Activated naive CD4-positive, alpha-beta T cell treated with anti-CD3 and anti-CD28 coated beads for 36 hours (primary cell): ENCODE data around the gene BRD4. TPM values are rescaled to one million over a fixed set of nuclear protein-coding genes. Genes with fewer than 3 reads are reported as not detected.

Experiments used
- CTCF ChIA-PET: fragments of 350-600 bp; sonication (Branson Sonifier 250); formaldehyde crosslinking; loops from one replicate; lab custom pipeline; 2021; ENCODE audit warnings: antibody characterized with exemption; lab: Charles Lee
- DNase-seq: peaks from one replicate; pipeline ENCODE4 v3.0.0-alpha.2; 2020
- H3K27ac Mint-ChIP-seq: one replicate; pipeline ENCODE4 v1.8.0; 2021; ENCODE audit warnings: mild to moderate bottlenecking, mixed read lengths
- H3K27me3 Mint-ChIP-seq: one replicate; pipeline ENCODE4 v1.8.0; 2021; ENCODE audit warnings: low read depth, mixed read lengths
- H3K36me3 Mint-ChIP-seq: one replicate; pipeline ENCODE4 v1.8.0; 2021; ENCODE audit warnings: low read depth, mixed read lengths
- H3K4me1 Mint-ChIP-seq: one replicate; pipeline ENCODE4 v1.8.0; 2021; ENCODE audit warnings: low read depth, mixed read lengths
- H3K4me3 Mint-ChIP-seq: one replicate; pipeline ENCODE4 v1.8.0; 2021; ENCODE audit warnings: mild to moderate bottlenecking, moderate library complexity, mixed read lengths
- H3K9me3 Mint-ChIP-seq: one replicate; pipeline ENCODE4 v1.8.0; 2021; ENCODE audit warnings: mixed read lengths
- intact Hi-C: fragments of 100-400 bp; cut with micrococcal nuclease; formaldehyde crosslinking; loops from one replicate; pipeline ENCODE4 v1.15.1; 2023
- total RNA-seq, 2 experiments: library from RNA; stranded (reverse); gene quantifications; one replicate each; pipeline ENCODE4 v1.2.3, GENCODE V29; 2021

The BRD4 gene
- total RNA-seq, 2 experiments from 2014 or later = 109 to 111 TPM

- Mint-ChIP-seq H3K4me1 (no peaks in the 10 kb centered on the region), H3K4me3 (no peak overlapping the region), H3K27ac (no peak overlapping the region), H3K27me3 (no peaks in the 10 kb centered on the region), H3K9me3 (no peaks in the 10 kb centered on the region), H3K36me3 (peaks cover 41% of the 10 kb centered on the region)
- CTCF ChIA-PET = interaction anchor here (0.5 to 0.7 kb wide), 2 partner anchors 50 to 140 kb away, joined by 3 read pairs; no protein-coding TSS in a partner anchor
- intact Hi-C loops = no loop called here
- DNase-seq = no peak
Measured at GRCh38 chr19:15248648-15249527, 83.5 kb downstream of the BRD4 start.

DNA sequence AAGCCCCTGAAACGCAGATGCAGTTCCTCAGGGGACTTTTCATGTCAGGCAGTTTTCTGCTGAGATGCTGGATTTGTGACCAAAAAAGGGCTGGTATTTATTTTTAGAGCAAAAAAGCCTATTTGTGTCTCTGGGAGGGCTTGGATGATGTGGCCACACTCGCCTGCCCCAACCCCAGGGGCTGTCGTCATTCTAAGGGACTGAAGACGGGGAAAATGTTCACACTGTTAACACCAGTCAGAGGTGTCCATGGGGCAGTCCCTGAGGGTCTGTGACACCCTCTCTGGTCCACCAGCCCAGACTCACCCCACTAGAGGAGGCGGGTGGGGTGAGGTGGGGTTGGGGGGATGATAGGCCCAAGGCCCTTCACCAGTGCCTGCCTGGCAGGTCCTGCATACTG lies 84.2 kb downstream of the BRD4 start:
- intact Hi-C loops = no loop called here
- Mint-ChIP-seq H3K4me3 (no peak overlapping the region), H3K27ac (no peak overlapping the region), H3K27me3 (no peaks in the 10 kb centered on the region), H3K36me3 (peaks cover 40% of the 10 kb centered on the region), H3K4me1 (no peaks in the 10 kb centered on the region), H3K9me3 (no peaks in the 10 kb centered on the region)
- CTCF ChIA-PET = no interaction called here
- DNase-seq = no peak

DNA sequence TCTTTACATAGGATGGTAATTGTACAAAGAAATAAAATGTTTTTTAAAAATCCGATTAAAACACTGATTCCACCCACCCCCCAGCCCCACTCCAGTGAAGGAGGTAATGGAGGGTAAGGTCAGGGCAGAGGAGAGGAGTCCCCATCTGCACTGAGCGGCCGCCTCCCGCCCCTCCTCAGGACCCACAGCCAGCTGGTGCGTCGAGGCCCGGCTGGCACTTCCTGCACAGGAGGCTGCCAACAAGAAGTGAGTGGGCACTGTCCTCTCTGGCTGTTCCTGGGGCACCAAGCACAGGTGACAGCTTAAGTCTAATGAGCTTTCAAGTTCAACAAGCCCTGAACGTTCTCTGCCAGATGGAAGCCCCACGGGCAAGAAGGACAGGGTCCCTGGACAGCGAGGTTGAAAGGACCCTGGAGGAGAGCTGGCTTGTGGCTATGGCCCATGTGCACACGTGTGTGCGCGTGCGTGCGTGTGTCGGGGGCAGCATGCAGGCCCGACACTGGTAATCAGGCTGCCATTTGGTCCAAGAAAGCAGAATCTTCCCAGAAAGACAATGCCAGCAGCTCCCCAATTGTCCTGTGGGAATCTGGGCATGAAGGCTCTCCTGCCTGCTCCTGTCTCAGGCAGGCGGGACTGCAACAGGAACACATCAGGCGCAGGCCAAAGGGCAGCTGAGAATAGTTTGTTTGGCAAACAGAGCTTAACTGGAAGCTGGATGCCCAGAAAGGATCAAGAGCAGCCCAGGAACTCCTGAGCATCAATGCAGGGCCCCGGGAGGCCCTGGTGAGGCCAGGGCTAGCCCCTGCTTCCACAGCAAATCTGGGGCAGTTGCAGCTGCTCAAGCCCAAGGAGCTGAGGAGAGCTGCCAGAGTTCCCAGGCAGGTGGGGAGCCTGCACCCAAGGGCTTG lies 85.0 kb downstream of the BRD4 start:
- intact Hi-C loops = no loop called here
- Mint-ChIP-seq H3K36me3 (peaks cover 42% of the 10 kb centered on the region), H3K4me3 (no peak overlapping the region), H3K27ac (no peak overlapping the region), H3K9me3 (no peaks in the 10 kb centered on the region), H3K27me3 (no peaks in the 10 kb centered on the region), H3K4me1 (no peaks in the 10 kb centered on the region)
- no peak for DNase-seq
- CTCF ChIA-PET = no interaction called here

DNA sequence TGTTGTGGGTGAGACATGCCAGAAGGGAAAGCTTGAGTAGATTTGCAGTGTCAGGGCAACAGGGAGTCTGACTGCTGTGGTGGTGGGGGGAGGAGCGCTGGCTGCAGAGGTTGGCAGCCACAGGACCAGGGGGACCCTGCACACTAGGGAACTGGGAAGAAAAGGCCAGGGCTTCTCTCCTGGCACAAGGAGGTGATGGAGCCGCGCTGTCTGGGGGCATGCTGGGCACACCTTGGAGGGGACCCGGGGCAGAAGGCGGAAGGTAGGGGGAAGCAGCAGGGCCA lies 86.2 kb downstream of the BRD4 start:
- intact Hi-C loops = no loop called here
- Mint-ChIP-seq H3K27ac (no peak overlapping the region), H3K9me3 (no peaks in the 10 kb centered on the region), H3K4me3 (no peak overlapping the region), H3K36me3 (peaks cover 42% of the 10 kb centered on the region), H3K27me3 (no peaks in the 10 kb centered on the region), H3K4me1 (no peaks in the 10 kb centered on the region)
- CTCF ChIA-PET = no interaction called here
- DNase-seq = no peak

DNA sequence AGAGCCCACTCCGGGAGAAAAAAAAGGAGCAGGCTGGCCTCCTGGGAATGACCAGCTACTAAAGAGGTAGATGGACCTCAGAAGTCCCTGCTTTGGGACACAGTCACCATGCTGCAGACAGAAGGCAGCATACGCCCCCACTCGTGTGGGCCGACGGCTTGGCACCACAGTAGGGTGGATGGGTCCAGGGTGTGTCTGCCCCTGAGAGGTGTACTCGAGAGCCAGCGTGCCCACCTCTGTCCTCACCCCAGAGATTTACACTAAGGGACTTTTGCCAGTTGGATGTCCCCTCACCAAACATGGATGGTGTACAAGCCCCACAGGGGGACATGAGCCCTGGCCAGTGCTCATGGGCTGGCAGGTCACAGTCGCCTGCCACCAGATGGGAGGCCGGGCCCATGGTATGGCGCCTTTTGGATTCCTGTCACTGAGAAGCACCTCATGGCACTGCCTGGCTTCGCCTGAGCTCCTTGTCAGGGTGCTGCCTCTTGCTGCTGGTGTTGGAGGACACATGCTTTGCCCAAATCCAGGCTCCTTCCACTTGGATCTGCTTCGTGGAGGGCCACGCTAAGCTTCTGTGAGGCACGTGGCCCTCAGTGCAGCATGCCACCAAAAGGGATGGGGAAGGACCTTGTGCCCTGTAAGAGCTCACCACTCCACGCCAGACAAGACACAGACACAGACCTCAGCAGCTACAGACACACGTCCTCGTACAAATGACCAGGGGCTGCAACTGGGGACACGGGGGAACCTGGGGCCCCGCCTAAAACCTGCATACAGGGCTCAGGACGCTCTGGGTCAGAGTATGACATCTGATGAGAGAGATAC lies 86.8 kb downstream of the BRD4 start:
- Mint-ChIP-seq H3K4me1 (no peaks in the 10 kb centered on the region), H3K9me3 (no peaks in the 10 kb centered on the region), H3K4me3 (no peak overlapping the region), H3K27ac (no peak overlapping the region), H3K27me3 (no peaks in the 10 kb centered on the region), H3K36me3 (peaks cover 46% of the 10 kb centered on the region)
- intact Hi-C loops = no loop called here
- CTCF ChIA-PET = interaction anchor here (0.8 kb wide), 1 partner anchor 8 kb away, joined by 3 read pairs; no protein-coding TSS in a partner anchor
- no peak for DNase-seq

- Mint-ChIP-seq H3K9me3 (no peaks in the 10 kb centered on the region), H3K4me1 (no peaks in the 10 kb centered on the region), H3K36me3 (peaks cover 49% of the 10 kb centered on the region), H3K27ac (no peak overlapping the region), H3K27me3 (no peaks in the 10 kb centered on the region), H3K4me3 (no peak overlapping the region)
- intact Hi-C loops = no loop called here
- CTCF ChIA-PET = no interaction called here
- no peak for DNase-seq
Measured at GRCh38 chr19:15244808-15245207, 87.5 kb downstream of the BRD4 start.

GRCh38 chr19:15244106-15244803 lies 88.1 kb downstream of the BRD4 start:
- Mint-ChIP-seq H3K36me3 (peaks cover 52% of the 10 kb centered on the region), H3K9me3 (no peaks in the 10 kb centered on the region)
- intact Hi-C loops = no loop called here

GRCh38 chr19:15243236-15243957 lies 88.9 kb downstream of the BRD4 start:
- Mint-ChIP-seq H3K36me3 (peaks cover 46% of the 10 kb centered on the region), H3K9me3 (no peaks in the 10 kb centered on the region), H3K27me3 (no peaks in the 10 kb centered on the region), H3K27ac (no peak overlapping the region), H3K4me3 (no peak overlapping the region), H3K4me1 (no peaks in the 10 kb centered on the region)
- intact Hi-C loops = no loop called here
- no peak for DNase-seq
- CTCF ChIA-PET = no interaction called here

More at GRCh38 chr19:15244106-15244803, 88.1 kb downstream of the BRD4 start:
- DNase-seq = no peak
- CTCF ChIA-PET = no interaction called here
- Mint-ChIP-seq H3K4me3 (no peak overlapping the region), H3K27ac (no peak overlapping the region), H3K27me3 (no peaks in the 10 kb centered on the region), H3K4me1 (no peaks in the 10 kb centered on the region)

GRCh38 chr19:15241259-15241910 lies 91.0 kb downstream of the BRD4 start:
- intact Hi-C loops = no loop called here

DNA sequence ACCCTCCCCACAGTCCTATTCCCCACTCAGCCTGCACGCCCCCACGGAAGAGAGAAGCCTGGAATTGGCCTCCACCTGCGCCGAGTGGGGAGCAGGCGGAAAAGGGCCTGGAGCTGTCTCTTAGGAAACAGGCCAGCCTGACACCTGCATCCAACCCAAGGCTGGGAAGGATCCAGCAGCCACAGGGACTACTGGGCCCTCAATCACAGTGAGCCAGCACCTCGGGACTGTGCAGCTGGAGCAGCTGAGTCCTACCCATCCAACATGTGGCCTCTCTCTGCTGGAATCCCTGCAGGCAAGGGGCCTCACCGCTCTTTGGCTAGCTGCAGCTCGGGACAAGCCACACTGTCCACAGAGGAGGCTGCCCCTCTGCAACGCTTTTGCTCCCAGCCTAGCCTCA lies 91.8 kb downstream of the BRD4 start:
- Mint-ChIP-seq H3K36me3 (peaks cover 50% of the 10 kb centered on the region), H3K27me3 (no peaks in the 10 kb centered on the region), H3K4me1 (no peaks in the 10 kb centered on the region), H3K4me3 (no peak overlapping the region), H3K27ac (no peak overlapping the region), H3K9me3 (no peaks in the 10 kb centered on the region)
- CTCF ChIA-PET = no interaction called here
- no peak for DNase-seq
- intact Hi-C loops = no loop called here

More at GRCh38 chr19:15241259-15241910, 91.0 kb downstream of the BRD4 start:
- Mint-ChIP-seq H3K36me3 (peaks cover 53% of the 10 kb centered on the region), H3K27ac (peak overlapping the region; percentile 24), H3K4me3 (no peak overlapping the region), H3K9me3 (no peaks in the 10 kb centered on the region), H3K27me3 (no peaks in the 10 kb centered on the region), H3K4me1 (no peaks in the 10 kb centered on the region)
- CTCF ChIA-PET = interaction anchor here (0.6 kb wide), 1 partner anchor 388 kb away, joined by 3 read pairs; no protein-coding TSS in a partner anchor
- no peak for DNase-seq
